ENCODE measurements around the gene PLCB3.

- no peak for TF ChIP-seq CTCF (IDR thresholded peaks at IDR 0.05; ENCODE audit: poor library complexity, severe bottlenecking)
- no peak for TF ChIP-seq POLR2AphosphoS5 (IDR thresholded peaks at IDR 0.05)
- TF ChIP-seq EP300 (conservative IDR thresholded peaks at IDR 0.05; ENCODE audit: poor library complexity, severe bottlenecking), result no peak
- TF ChIP-seq REST (IDR thresholded peaks at IDR 0.05; ENCODE audit: borderline replicate concordance), result no peak
- TF ChIP-seq MXI1 (conservative IDR thresholded peaks at IDR 0.05; ENCODE audit: poor library complexity, severe bottlenecking), result no peak
- no peak for TF ChIP-seq TAF1 (IDR thresholded peaks at IDR 0.05; ENCODE audit: low read depth)
- no peak for TF ChIP-seq RAD21 (conservative IDR thresholded peaks at IDR 0.05)
- TF ChIP-seq SMC3 (conservative IDR thresholded peaks at IDR 0.05; ENCODE audit: poor library complexity), result no peak
- no peak for TF ChIP-seq EZH2 (IDR thresholded peaks at IDR 0.05; ENCODE audit: borderline replicate concordance, insufficient read depth, low read length, poor library complexity, severe bottlenecking)
Measured at GRCh38 chr11:64267207-64267945, 16.0 kb downstream of the PLCB3 start.
